HPDE6-E6E7 (cell line): ENCODE results near the gene AMIGO2.
A peak's percentile ranks its signal among the peaks of the same experiment; 100 is the strongest.
"Not testable (repeated sequence)": the region's sequence is repeated elsewhere in the genome, so short reads cannot be mapped to it uniquely, and the experiment has no call there.

Source experiments
- DNase-seq: peaks from one replicate; pipeline ENCODE4 v3.0.0; 2011; ENCODE audit warnings: missing footprints; ENCODE audit errors: extremely low spot score

AMIGO2 gene, protein sequence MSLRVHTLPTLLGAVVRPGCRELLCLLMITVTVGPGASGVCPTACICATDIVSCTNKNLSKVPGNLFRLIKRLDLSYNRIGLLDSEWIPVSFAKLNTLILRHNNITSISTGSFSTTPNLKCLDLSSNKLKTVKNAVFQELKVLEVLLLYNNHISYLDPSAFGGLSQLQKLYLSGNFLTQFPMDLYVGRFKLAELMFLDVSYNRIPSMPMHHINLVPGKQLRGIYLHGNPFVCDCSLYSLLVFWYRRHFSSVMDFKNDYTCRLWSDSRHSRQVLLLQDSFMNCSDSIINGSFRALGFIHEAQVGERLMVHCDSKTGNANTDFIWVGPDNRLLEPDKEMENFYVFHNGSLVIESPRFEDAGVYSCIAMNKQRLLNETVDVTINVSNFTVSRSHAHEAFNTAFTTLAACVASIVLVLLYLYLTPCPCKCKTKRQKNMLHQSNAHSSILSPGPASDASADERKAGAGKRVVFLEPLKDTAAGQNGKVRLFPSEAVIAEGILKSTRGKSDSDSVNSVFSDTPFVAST

DNA sequence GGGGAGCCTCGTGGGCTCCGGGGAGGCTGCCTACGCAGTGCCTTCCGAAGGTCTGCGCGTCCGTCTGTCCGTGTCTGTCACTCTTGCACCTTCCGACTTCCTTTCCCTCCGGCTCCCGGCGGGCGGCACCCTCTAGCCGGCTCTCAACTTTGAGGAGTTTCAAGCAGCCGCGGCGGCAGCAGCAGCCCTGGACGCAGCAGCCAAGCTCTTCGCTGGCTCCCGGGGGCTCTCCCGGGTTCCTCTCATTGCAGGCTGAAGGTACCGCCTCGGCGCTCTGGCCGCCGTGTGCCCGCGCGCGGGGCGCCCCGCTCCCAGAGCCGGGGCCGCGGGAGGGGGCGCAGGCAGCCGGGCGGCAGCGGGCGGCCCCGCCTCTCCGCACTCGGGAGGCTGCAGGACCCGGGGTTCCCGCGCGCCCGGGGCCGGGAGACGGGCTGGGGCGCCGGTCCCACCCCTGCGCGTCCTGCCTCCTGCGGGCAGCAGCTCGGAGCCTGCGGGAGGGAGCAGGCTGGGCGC, at the start of gene AMIGO2, which contains the start of gene PCED1B:
AMIGO2 (minus strand) TSS at position 492 of the 513 bp plus-strand sequence. CDS start 957 bp downstream, outside the sequence.
PCED1B (plus strand) TSS at position 154 of the 513 bp plus-strand sequence. CDS start 155,443 bp downstream, outside the sequence.
- no peak for DNase-seq

DNA sequence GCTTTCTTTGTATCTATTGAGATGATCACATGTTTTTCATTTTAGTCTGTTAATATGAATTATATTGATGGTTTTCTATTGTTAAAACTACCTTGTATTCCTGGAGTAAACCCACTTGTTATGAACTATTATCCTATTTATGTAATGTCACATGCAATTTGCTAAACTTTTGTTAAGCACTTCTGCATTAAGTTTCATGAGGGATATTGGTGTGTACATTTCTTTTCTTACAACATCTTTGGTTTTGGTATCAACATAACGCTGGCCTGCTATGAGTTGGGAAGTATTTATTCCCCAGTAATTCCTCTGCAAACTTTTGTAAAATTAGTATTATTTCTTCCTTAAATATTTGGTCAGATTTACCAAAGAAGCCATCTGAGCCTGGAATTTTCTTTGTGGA, 46.5 kb upstream of the AMIGO2 start:
- DNase-seq, result no peak

DNA sequence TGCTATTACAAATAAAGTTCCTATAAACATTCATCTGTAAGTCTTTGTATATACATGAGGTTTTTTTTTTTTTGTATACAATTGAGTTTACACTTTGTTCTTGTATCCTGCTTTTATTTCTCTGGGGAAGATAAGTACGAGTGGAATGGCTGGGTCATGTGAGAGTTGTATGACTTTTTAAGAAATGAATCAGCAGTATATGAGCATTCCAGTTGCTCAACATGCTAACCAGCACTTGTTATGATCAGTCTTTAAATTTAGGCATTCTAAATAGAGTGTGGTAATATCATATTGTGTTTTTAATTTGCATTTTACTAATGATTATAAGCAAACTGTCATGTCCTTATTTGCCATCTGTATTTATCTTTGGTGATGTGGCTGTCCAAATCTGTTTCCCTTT, 44.7 kb upstream of the AMIGO2 start:
- no peak for DNase-seq

GRCh38 chr12:47123730-47124129, 44.0 kb upstream of the AMIGO2 start:
- no peak for DNase-seq

DNA sequence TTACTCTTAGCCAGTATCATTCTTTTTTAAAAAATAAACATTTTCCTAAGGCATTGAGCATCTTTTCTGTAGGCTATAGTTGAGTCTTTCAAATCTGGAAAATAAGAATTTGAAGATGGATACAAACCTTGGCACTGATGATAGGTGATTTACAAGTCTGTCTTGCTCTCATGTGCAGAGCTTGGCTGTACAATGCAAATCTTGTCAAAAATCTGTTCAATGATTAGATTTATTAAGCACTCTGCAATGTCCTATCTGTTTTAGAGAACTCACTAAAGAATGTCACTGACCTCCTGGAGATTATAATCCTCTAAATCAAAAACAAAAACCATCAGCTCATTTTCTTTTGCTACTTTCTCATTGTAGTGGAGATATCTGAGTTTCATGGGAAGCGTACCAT, 42.8 kb upstream of the AMIGO2 start:
- DNase-seq, result no peak

DNA sequence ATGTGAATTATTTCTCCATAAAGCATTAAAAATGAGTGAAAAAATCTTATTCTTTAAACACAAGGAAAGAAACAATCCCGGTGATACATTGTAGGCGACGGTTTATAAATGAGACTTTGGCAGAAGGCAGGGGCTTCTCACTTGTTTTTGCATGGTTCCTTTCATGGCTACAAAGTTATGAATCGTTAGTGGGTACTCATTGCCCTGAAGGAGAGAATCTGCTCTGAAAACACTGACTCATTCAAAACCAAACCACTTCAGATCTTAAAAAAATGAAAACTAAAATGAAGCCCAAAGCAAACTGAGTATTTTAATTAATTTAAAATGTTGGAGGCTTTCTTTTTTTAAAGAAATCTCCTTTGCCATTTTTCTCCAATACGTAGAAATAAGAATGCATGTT, 41.4 kb upstream of the AMIGO2 start:
- DNase-seq, result peak; percentile 17

- no peak for DNase-seq
Observed at GRCh38 chr12:47120736-47121135, 41.0 kb upstream of the AMIGO2 start.

DNA sequence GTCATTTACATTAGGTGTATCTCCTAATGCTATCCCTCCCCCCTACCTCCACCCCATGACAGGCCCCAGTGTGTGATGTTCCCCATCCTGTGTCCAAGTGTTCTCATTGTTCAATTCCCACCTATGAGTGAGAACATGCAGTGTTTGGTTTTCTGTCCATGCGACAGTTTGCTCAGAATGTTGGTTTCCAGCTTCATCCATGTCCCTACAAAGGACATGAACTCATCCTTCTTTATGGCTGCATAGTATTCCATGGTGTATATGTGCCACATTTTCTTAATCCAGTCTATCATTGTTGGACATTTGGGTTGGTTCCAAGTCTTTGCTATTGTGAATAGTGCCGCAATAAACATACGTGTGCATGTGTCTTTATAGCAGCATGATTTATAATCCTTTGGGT, 37.5 kb upstream of the AMIGO2 start:
- DNase-seq, result not testable (repeated sequence)

DNA sequence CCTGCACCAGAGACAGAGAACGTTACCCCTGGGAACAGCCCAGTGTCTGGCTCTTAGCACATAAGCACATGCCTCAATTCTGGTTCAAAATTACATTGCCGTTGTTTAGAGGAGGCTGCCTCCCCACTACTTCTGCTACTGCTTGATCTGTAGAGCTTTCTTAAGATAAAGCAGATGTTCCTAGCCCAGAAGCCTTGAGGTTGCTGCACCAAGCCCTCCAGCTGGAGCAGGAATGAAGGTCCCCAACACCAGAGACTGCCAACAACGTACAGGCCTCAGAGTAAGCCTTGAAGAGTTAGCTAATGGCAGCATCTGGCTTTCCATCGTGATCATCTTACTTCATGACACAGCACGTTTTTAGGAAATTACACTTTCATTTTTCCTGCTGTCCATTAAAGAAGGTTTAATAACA, 34.7 kb upstream of the AMIGO2 start:
- no peak for DNase-seq

DNA sequence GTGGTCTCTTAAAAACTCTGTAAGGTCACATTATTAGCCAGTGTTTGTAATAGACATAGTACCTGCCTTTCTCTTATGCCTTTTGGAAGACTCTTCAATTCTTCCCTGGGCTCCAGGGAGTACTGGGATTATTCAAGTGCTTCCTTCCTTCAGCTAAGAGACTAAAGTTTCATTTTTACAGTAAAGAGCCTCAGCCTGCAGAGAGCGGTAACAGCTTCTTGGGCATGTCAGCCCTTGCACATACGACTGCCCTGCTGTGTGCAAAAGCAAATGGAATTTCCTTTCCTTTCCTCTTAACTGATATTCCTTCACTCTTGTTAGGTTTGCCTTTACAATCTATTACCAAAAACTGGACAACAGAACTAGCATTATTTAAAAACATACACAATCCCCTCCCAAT, 32.9 kb upstream of the AMIGO2 start:
- no peak for DNase-seq

GRCh38 chr12:47111854-47112253, 32.1 kb upstream of the AMIGO2 start:
- no peak for DNase-seq

- DNase-seq, result no peak
Observed at GRCh38 chr12:47111392-47111778, 31.6 kb upstream of the AMIGO2 start.

DNA sequence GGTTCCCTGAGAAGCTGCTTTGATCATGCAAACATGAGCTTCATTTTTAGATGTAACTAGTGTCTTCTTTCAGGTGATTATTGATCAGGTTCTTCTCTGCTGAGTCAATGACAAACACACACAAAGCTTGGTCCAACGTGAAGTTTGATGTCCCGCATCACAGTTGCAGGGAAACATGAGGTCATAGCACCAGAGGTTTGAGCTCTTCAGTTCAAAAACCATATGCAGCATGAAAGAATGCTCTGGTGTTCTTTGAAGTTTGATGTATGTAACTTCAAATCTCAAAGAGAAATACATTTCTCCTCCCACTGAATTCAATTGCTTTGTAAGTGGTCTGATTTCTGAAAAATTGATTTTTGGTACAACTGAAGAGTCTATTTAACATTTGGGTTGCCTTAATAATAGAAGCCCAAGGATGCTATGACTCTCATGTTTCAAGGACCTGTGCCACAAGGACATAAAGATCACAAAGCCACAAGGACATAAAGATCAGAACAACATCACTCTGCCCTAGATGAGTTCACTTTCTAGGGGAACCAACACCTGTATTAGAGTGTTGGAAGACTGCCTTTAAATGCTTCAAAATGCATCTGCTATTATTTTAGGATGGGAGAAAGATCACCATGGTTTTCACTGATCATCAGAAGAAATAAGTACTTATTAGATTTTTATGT, 31.1 kb upstream of the AMIGO2 start:
- no peak for DNase-seq

DNA sequence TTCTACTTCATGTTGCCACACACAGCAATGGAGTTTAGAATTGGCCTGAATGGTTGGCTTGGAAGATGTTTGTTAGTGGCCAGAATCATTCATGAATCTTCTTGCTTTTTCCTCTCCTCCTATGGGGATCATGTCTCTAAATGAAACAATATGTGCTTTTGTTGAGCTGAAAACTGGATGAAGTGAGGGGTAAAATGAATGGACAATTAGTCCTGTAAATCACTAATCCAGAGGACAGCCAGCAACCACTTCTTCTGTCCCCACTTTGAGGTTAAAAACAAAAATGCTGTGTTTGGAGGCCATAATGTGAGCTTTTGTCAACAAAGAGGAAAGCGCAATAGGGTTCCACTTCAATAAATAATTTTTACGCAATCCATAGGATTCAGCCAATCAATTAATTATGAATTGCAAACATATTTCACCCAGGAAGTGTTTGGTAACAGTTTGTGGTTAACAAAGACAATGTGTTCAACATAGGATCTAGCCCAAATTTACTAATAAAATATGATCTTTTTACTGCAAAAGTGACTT, 30.3 kb upstream of the AMIGO2 start:
- DNase-seq, result no peak

DNA sequence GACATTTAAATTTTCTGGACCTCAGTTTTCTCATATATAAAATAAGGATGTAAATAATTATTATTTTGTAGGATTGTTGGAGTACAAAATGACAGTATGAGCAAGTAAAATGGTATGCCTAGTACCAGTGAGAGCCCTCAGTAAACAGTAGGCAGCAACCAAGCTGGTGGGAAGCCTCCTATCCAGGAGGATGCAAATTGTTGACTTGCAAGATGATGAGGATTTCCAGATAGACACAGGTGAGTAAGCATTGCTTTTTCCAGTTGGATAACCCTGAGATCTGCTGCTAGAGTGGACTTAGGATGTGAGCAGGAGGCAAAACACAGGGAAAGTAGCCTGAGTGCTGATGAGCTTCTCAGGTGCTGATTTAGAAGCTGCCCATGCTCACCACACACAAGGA, 28.2 kb upstream of the AMIGO2 start:
- no peak for DNase-seq

GRCh38 chr12:47107446-47107845, 27.7 kb upstream of the AMIGO2 start:
- DNase-seq, result no peak

DNA sequence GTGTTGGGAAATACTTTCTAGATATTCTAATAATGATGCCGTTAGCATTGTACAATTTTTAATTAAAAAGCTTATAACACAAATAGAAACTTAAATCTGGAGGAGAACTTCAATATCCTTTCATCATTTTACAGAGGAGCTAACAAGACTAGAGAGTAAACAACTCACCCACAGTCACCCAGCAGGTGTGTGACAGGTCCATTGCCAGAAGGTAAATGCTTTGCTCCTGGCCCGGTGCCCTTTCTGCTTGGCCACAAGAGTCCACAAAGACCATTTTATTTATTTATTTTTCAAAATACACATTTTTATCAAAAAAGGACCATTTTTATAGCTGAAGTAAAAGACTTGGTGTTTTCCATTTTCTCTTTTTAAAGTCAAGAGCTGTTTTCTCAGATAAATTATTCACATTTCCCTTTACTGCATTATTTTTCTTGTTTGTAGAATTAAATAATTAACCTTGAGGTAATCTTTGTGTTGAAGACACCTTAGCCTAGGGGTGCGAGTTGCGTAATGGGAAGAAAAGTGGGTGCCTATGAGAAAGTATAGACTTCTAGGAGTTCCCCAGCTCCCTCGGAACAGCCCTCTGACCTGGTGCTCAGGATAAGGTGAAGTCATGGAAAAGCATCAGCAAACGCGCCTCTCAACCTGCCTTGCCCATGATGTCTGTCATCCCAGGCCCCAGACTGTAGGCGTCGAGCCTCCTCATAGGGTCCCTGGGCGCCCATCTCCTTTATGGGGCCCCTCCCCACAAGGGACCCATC, 26.3 kb upstream of the AMIGO2 start:
- no peak for DNase-seq

GRCh38 chr12:47102845-47103651, 23.3 kb upstream of the AMIGO2 start:
- no peak for DNase-seq

- no peak for DNase-seq
Observed at GRCh38 chr12:47102406-47102805, 22.6 kb upstream of the AMIGO2 start.

- no peak for DNase-seq
Observed at GRCh38 chr12:47100160-47100559, 20.4 kb upstream of the AMIGO2 start.

DNA sequence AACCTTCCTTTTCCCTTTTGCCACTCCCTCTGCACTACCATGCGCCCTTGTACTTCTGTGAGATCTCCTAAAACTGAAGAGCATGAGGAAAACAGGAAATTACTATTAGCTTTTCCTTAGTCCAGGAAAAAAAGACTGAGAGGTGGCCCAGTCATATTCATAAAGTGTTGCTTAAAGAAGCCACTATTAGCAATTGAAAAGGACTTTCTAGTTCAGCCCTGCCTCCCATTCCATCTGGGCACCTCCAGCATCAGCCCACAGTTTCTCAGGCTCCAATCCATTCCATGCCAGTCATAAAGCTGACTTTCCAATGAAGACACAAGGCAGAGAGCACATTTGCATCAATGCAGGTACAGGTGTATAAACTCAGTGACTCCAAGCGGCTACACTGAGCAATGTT, 19.9 kb upstream of the AMIGO2 start:
- no peak for DNase-seq
